ENCODE data around the gene ZNF618. TPM values are rescaled to one million over a fixed set of nuclear protein-coding genes. Genes with fewer than 3 reads are reported as not detected.

Gene ZNF618
- total RNA-seq, 1 experiment from 2014 or later = 22.0 TPM

DNA sequence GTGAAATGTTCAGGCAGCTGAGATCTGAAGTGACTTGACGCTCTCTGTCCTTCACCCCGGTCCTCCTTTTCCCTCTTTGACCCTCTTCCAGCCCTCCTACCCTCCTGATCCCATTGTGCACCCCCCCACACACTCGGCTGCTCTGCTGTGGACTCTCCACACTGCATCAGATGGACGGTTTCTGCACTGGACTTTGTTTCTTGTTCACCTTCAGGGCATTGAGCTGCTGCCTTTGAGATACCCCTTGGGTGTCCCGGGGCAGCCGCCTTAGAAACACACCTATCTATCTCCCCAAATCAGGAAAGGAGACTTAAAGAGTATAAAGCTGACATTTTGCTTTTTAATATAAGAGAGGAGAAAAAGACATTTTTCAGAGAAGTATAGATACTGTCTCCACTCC, 174.5 kb downstream of the ZNF618 start:
- 0 out of 2 replicates have a peak, but pooled peaks cover 3% of the 10 kb centered on the region for H3K4me1 Mint-ChIP-seq
- TF ChIP-seq ELF4 (CRISPR knock-in tag; IDR thresholded peaks at IDR 0.05; ENCODE audit: low read depth) (no peak), SMAD4 (CRISPR knock-in tag; IDR thresholded peaks at IDR 0.05) (no peak), SP1 (CRISPR knock-in tag; conservative IDR thresholded peaks at IDR 0.05) (no peak), ATF1 (CRISPR knock-in tag; IDR thresholded peaks at IDR 0.05) (no peak), CREB1 (CRISPR knock-in tag; IDR thresholded peaks at IDR 0.05) (no peak), JUN (CRISPR knock-in tag; IDR thresholded peaks at IDR 0.05) (no peak), ZNF232 (CRISPR knock-in tag; IDR thresholded peaks at IDR 0.05) (no peak), TEAD4 (CRISPR knock-in tag; IDR thresholded peaks at IDR 0.05) (no peak), KAT7 (CRISPR knock-in tag; IDR thresholded peaks at IDR 0.05; ENCODE audit: borderline replicate concordance) (no peak), CREM (CRISPR knock-in tag; IDR thresholded peaks at IDR 0.05) (no peak), ETV6 (CRISPR knock-in tag; IDR thresholded peaks at IDR 0.05) (no peak), ZBTB21 (CRISPR knock-in tag; IDR thresholded peaks at IDR 0.05; ENCODE audit: borderline replicate concordance) (no peak), ESRRA (CRISPR knock-in tag; IDR thresholded peaks at IDR 0.05; ENCODE audit: borderline replicate concordance) (no peak)
- TF ChIP-seq, protein P1, sequence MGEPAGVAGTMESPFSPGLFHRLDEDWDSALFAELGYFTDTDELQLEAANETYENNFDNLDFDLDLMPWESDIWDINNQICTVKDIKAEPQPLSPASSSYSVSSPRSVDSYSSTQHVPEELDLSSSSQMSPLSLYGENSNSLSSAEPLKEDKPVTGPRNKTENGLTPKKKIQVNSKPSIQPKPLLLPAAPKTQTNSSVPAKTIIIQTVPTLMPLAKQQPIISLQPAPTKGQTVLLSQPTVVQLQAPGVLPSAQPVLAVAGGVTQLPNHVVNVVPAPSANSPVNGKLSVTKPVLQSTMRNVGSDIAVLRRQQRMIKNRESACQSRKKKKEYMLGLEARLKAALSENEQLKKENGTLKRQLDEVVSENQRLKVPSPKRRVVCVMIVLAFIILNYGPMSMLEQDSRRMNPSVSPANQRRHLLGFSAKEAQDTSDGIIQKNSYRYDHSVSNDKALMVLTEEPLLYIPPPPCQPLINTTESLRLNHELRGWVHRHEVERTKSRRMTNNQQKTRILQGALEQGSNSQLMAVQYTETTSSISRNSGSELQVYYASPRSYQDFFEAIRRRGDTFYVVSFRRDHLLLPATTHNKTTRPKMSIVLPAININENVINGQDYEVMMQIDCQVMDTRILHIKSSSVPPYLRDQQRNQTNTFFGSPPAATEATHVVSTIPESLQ (CRISPR knock-in tag; IDR thresholded peaks at IDR 0.05) = no peak
- TF ChIP-seq, protein P2, sequence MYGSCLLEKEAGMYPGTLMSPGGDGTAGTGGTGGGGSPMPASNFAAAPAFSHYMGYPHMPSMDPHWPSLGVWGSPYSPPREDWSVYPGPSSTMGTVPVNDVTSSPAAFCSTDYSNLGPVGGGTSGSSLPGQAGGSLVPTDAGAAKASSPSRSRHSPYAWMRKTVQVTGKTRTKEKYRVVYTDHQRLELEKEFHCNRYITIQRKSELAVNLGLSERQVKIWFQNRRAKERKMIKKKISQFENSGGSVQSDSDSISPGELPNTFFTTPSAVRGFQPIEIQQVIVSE (CRISPR knock-in tag; IDR thresholded peaks at IDR 0.05; ENCODE audit: borderline replicate concordance) = no peak
- TF ChIP-seq, protein P3, sequence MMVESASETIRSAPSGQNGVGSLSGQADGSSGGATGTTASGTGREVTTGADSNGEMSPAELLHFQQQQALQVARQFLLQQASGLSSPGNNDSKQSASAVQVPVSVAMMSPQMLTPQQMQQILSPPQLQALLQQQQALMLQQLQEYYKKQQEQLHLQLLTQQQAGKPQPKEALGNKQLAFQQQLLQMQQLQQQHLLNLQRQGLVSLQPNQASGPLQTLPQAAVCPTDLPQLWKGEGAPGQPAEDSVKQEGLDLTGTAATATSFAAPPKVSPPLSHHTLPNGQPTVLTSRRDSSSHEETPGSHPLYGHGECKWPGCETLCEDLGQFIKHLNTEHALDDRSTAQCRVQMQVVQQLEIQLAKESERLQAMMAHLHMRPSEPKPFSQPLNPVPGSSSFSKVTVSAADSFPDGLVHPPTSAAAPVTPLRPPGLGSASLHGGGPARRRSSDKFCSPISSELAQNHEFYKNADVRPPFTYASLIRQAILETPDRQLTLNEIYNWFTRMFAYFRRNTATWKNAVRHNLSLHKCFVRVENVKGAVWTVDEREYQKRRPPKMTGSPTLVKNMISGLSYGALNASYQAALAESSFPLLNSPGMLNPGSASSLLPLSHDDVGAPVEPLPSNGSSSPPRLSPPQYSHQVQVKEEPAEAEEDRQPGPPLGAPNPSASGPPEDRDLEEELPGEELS (CRISPR knock-in tag; IDR thresholded peaks at IDR 0.05) = no peak
- TF ChIP-seq, protein P4, sequence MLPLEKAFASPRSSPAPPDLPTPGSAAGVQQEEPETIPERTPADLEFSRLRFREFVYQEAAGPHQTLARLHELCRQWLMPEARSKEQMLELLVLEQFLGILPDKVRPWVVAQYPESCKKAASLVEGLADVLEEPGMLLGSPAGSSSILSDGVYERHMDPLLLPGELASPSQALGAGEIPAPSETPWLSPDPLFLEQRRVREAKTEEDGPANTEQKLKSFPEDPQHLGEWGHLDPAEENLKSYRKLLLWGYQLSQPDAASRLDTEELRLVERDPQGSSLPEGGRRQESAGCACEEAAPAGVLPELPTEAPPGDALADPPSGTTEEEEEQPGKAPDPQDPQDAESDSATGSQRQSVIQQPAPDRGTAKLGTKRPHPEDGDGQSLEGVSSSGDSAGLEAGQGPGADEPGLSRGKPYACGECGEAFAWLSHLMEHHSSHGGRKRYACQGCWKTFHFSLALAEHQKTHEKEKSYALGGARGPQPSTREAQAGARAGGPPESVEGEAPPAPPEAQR (CRISPR knock-in tag; IDR thresholded peaks at IDR 0.05) = no peak
- TF ChIP-seq, protein P5, sequence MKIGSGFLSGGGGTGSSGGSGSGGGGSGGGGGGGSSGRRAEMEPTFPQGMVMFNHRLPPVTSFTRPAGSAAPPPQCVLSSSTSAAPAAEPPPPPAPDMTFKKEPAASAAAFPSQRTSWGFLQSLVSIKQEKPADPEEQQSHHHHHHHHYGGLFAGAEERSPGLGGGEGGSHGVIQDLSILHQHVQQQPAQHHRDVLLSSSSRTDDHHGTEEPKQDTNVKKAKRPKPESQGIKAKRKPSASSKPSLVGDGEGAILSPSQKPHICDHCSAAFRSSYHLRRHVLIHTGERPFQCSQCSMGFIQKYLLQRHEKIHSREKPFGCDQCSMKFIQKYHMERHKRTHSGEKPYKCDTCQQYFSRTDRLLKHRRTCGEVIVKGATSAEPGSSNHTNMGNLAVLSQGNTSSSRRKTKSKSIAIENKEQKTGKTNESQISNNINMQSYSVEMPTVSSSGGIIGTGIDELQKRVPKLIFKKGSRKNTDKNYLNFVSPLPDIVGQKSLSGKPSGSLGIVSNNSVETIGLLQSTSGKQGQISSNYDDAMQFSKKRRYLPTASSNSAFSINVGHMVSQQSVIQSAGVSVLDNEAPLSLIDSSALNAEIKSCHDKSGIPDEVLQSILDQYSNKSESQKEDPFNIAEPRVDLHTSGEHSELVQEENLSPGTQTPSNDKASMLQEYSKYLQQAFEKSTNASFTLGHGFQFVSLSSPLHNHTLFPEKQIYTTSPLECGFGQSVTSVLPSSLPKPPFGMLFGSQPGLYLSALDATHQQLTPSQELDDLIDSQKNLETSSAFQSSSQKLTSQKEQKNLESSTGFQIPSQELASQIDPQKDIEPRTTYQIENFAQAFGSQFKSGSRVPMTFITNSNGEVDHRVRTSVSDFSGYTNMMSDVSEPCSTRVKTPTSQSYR (CRISPR knock-in tag; IDR thresholded peaks at IDR 0.05) = no peak
- TF ChIP-seq, protein P6, sequence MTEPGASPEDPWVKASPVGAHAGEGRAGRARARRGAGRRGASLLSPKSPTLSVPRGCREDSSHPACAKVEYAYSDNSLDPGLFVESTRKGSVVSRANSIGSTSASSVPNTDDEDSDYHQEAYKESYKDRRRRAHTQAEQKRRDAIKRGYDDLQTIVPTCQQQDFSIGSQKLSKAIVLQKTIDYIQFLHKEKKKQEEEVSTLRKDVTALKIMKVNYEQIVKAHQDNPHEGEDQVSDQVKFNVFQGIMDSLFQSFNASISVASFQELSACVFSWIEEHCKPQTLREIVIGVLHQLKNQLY (CRISPR knock-in tag; IDR thresholded peaks at IDR 0.05) = no peak
- no peak overlapping the region for H3K4me3 Mint-ChIP-seq
- POLR2A ChIA-PET = no interaction called here
- no peak for DNase-seq (ENCODE audit: low spot score)
- no peaks in the 10 kb centered on the region for H3K9me3 Mint-ChIP-seq
- H3K36me3 Mint-ChIP-seq = peaks cover 18% of the 10 kb centered on the region
- ATAC-seq = no peak
- H3K27me3 Mint-ChIP-seq (ENCODE audit: low read depth) = no peaks in the 10 kb centered on the region
- H3K27ac Mint-ChIP-seq = no peak overlapping the region
- CTCF ChIA-PET = no interaction called here
